IPS-NIHi11 (cell line): ENCODE measurements around the gene CFAP99.
"Not testable (repeated sequence)": the region's sequence is repeated elsewhere in the genome, so short reads cannot be mapped to it uniquely, and the experiment has no call there.

ENCODE experiments used
- DNase-seq: peaks from one replicate; pipeline ENCODE4 v3.0.0; 2012; ENCODE audit warnings: mixed read lengths, low spot score

Gene CFAP99

GRCh38 chr4:2418650-2419571 is at the start of gene CFAP99:
Gene CFAP99 (plus strand): TSS chr4:2418955.
- DNase-seq = peak; percentile 99

GRCh38 chr4:2370597-2371320 is 48.0 kb upstream of the CFAP99 start:
- no peak for DNase-seq

- DNase-seq = no peak
Observed at GRCh38 chr4:2371765-2372487, 46.8 kb upstream of the CFAP99 start.

- no peak for DNase-seq
Observed at GRCh38 chr4:2372488-2373030, 46.2 kb upstream of the CFAP99 start.

- DNase-seq = no peak
Observed at GRCh38 chr4:2373532-2373931, 45.2 kb upstream of the CFAP99 start.

- no peak for DNase-seq
Observed at GRCh38 chr4:2375427-2375826, 43.3 kb upstream of the CFAP99 start.

GRCh38 chr4:2377241-2377640 is 41.5 kb upstream of the CFAP99 start:
- no peak for DNase-seq

- DNase-seq = no peak
Observed at GRCh38 chr4:2378401-2378800, 40.4 kb upstream of the CFAP99 start.

- DNase-seq = no peak
Observed at GRCh38 chr4:2378898-2379297, 39.9 kb upstream of the CFAP99 start.

- DNase-seq = not testable (repeated sequence)
Observed at GRCh38 chr4:2380589-2380988, 38.2 kb upstream of the CFAP99 start.

- not testable (repeated sequence) for DNase-seq
Observed at GRCh38 chr4:2382769-2383202, 36.0 kb upstream of the CFAP99 start.

- DNase-seq = not testable (repeated sequence)
Observed at GRCh38 chr4:2383220-2383631, 35.5 kb upstream of the CFAP99 start.

GRCh38 chr4:2383760-2384159 is 35.0 kb upstream of the CFAP99 start:
- no peak for DNase-seq

GRCh38 chr4:2384245-2384644 is 34.5 kb upstream of the CFAP99 start:
- DNase-seq = no peak

GRCh38 chr4:2385516-2385915 is 33.2 kb upstream of the CFAP99 start:
- DNase-seq = no peak

GRCh38 chr4:2386717-2387116 is 32.0 kb upstream of the CFAP99 start:
- no peak for DNase-seq

GRCh38 chr4:2387218-2387617 is 31.5 kb upstream of the CFAP99 start:
- no peak for DNase-seq

- DNase-seq = no peak
Observed at GRCh38 chr4:2387829-2388228, 30.9 kb upstream of the CFAP99 start.

- no peak for DNase-seq
Observed at GRCh38 chr4:2388429-2389182, 30.1 kb upstream of the CFAP99 start.

GRCh38 chr4:2389691-2390090 is 29.1 kb upstream of the CFAP99 start:
- DNase-seq = no peak

GRCh38 chr4:2390146-2390545 is 28.6 kb upstream of the CFAP99 start:
- no peak for DNase-seq
